GM12891 (cell line): ENCODE data around the gene SLCO3A1.
A peak's percentile ranks its signal among the peaks of the same experiment; 100 is the strongest.

Experiments used
- DNase-seq: peaks from one replicate; pipeline ENCODE4 v3.0.0; 2011; ENCODE audit warnings: low spot score; ENCODE audit not compliant: insufficient read length
- FAIRE-seq: peaks from 2 replicates; lab custom pipeline; 2011; peaks lifted over from hg19 to GRCh38; lab: Jason Lieb, UNC
- PAX5 ChIP-seq: IDR thresholded peaks from 2 replicates; pipeline ENCODE4 v1.6.1; 2011; ENCODE audit warnings: low read length, moderate library complexity, mild to moderate bottlenecking; ENCODE audit not compliant: insufficient read depth, severe bottlenecking
- POLR2A ChIP-seq: IDR thresholded peaks from 2 replicates; pipeline ENCODE4 v1.6.1; 2011; ENCODE audit warnings: low read depth, low read length, control low read depth
- POLR2AphosphoS5 ChIP-seq: IDR thresholded peaks from 2 replicates; pipeline ENCODE4 v1.6.1; 2011; ENCODE audit warnings: low read depth, low read length, control low read depth
- POU2F2 ChIP-seq: IDR thresholded peaks from 2 replicates; pipeline ENCODE4 v1.6.1; 2011; ENCODE audit warnings: low read depth, mild to moderate bottlenecking, control low read depth, low read length, moderate library complexity
- SPI1 ChIP-seq: IDR thresholded peaks from 2 replicates; pipeline ENCODE4 v1.6.1; 2011; ENCODE audit warnings: low read depth, low read length, control low read depth
- TAF1 ChIP-seq: IDR thresholded peaks from 2 replicates; pipeline ENCODE4 v1.6.1; 2011; ENCODE audit warnings: low read depth, low read length, control low read depth

SLCO3A1 gene

DNA sequence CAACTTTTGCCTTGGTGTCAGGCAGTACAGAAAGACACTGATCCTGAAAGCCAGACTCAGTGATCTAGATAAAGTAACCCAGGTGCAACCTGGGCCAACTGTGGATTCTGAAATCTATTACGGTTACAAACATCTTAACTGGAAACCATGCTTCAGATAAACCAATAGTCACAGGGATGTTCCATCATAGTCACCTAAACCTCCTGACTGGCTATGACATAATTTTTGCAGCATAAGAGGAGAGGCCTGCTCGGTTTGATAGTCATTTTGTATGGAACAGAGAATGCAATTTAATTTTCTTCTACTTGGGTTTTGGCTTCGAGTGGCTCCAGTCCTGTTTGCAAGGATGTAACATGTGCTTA, 3.7 kb downstream of the SLCO3A1 start:
- no peak for FAIRE-seq
- no peak for DNase-seq
- TF ChIP-seq POLR2A (no peak), POLR2AphosphoS5 (no peak), PAX5 (no peak), POU2F2 (no peak), SPI1 (no peak), TAF1 (no peak)

DNA sequence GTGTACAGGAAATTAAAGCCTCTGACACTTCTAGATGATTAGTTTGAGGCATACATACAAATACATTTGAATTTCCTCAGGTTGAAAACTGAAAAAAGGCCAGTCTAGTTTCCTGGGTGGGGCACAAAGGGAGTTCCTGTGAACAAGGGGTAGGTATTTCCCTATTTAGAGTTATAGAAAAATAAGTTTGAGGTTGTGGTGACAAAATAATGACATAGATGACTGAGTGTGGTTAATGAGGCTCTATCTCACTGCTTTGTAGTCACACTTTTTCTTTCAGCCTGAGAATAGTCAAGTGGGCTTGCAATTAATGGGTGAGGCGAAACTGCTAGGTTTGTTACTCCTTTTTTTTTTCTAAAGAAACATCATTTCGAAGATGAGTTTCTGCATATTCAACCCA, 4.3 kb downstream of the SLCO3A1 start:
- no peak for TF ChIP-seq SPI1
- FAIRE-seq (no peak), DNase-seq (no peak)

DNA sequence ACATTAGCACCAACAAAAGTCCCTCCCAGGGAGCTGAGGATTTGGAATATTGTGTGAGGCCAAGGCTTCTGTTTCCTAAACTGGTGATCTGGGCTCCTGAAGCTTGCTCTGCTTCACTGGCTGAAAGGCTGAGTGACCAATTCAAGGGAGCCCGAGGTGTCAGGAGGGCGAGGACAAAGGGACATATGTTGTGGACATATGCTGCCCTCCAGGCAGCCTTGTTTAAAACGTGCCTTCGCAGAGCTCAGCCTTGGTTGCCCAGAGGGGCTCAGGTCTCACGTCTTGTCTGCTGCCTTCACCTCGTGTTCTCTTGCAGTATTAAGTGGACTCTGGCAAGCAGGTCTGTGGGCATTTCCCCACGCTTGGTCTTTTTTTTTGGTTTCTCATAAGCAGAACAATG, 7.0 kb downstream of the SLCO3A1 start:
- TF ChIP-seq POLR2AphosphoS5 (no peak), TAF1 (no peak), PAX5 (no peak), POU2F2 (no peak), SPI1 (no peak), POLR2A (no peak)
- FAIRE-seq (no peak), DNase-seq (no peak)

DNA sequence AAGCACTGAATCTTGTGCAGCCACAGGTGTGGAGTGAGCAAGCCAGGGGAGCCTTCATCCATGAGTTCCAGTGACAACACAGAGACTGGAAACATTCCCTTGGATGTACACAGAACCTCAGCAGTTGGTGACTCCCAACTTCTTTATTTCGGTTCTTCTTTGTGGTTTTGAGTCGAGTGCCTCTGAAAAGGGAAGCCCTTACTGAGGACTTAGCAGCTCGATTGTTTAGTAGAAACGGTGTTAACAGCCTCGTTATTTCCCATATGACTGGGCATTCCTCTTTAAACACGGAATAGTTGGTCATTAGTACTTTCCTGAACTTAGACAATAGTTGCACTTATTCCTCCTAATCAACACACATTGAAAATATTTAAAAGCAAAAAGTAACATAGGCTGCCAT, 7.7 kb downstream of the SLCO3A1 start:
- DNase-seq (no peak), FAIRE-seq (no peak)
- no peak for TF ChIP-seq POU2F2
- TF ChIP-seq SPI1, result peak; percentile 31; the same call in 1 of the 2 replicates
- TF ChIP-seq POLR2AphosphoS5, result no peak

DNA sequence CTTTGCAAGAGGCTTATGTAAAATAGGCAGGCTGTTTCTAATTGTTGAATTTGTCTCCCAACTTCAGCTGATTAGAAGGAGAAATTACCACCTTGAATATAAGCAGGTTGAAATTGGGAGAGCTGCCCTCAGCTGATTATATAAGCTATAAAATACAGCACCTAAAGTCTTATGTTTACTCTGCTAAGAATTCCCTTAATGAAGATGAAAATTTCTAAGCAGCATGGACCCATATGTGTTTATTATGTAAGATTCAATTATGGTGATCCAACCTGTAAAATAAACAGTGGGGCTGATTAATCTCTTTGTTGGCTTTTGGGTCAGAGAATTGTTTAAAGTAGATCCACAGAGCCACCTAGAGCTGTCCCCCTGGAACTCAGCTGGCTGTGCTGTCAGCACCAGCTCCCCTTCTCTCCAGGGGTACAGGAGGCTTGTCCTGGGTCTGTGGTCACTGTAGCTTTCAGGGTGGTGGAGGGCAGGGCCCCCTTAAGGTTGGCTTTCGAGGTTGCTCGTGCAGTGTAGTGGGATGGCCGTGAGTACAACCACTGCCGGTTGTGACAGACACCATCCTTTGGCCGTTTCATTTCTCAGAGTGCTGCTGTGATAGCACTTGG, 9.5 kb downstream of the SLCO3A1 start:
- DNase-seq (no peak), FAIRE-seq (no peak)
- TF ChIP-seq POLR2AphosphoS5, result no peak
- no peak for TF ChIP-seq POU2F2
- TF ChIP-seq SPI1, result no peak
- no peak for TF ChIP-seq POLR2A
- TF ChIP-seq PAX5, result no peak
- no peak for TF ChIP-seq TAF1

DNA sequence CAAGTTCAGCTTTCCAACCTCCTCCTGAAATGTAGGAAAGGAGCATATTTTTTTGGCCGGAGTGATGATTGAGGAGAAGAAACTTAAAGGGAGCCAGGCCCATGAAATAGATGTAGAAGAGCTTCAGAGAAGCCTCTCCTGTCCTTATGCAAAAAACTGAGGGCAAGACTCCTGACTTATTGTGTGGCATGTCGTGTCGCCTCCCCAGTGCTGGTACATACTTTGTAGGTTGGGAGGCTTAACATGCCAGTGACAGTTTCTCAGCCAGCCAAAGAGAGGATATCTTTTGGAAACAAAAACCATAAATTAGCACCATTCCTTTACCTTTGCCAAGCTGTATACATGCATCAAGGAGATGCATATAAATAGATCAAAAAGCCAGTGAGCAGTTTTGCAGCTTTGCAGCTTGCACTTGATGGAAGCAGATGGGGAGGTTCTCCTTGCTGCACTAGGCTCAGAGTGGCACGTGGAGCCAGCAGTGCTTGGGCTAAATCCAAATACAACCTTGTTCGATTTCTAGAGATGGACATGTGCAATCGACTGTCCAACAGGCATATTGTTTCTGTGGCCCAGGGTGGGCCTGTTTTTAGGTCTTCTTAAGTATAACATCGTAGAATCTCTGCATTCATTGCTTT, 10.2 kb downstream of the SLCO3A1 start:
- FAIRE-seq (no peak), DNase-seq (no peak)
- TF ChIP-seq POLR2A, result no peak
- no peak for TF ChIP-seq TAF1
- TF ChIP-seq SPI1, result no peak
- no peak for TF ChIP-seq PAX5
- no peak for TF ChIP-seq POLR2AphosphoS5
- TF ChIP-seq POU2F2, result no peak

DNA sequence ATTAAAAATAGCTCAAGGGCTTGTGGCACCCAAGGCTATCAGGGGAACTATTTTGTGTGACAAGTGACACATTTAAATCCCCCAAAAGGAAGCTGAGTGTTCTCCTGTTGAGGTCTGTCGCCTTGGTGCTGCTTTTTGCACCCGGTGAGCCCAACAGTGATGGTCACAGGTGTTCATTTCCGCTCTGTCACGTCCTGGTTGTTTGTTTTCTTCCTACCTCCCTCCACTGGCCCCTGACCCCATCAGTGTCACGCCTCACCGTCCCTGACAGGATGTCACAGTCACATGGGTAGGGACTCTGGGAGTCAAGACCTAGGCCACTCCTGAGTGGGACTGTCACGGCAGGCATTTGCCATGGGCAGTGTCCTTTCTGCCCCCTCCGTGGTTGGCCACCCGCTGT, 11.2 kb downstream of the SLCO3A1 start:
- DNase-seq (no peak), FAIRE-seq (no peak)
- no peak for TF ChIP-seq SPI1
- no peak for TF ChIP-seq POU2F2
- no peak for TF ChIP-seq TAF1
- no peak for TF ChIP-seq POLR2AphosphoS5

DNA sequence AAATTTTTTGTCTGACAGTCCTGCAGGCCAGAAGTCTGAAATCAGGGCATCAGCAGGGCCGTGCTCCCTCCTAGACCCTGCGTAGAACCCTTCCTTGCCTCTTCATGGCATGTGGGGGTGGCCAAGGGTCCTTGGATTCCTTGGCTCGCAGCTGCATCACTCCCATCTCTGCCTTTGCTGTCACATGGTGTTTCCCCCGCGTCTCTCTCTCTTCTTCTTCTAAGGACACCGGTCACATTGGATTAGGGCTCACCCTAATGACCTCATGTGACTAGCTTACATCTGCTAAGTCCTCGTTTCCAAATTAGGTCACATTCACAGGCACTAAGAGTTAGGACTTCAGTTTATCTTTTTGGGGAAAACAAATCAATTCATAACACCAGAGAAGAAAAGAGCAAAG, 12.0 kb downstream of the SLCO3A1 start:
- TF ChIP-seq SPI1 (no peak), POLR2AphosphoS5 (no peak), POLR2A (no peak)
- no peak for FAIRE-seq
- no peak for DNase-seq

DNA sequence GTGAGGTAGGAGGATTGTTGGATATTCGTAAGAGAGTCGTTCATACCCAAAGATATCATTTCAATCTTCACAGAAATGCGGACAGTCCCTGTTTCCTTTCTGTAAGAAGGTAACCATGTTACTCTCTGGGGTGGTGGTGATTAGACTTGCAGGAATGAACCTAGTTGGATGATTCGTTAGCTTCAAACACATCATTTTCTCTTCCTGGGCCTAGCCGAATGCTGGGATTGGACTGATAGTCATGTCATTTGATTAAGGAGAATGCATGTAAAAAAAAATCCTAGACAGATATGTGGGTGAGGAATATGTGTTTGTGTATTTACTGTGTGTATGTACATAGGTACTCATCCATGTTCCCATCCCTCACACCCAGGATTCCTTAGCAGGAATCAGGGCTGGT, 12.4 kb downstream of the SLCO3A1 start:
- FAIRE-seq (no peak), DNase-seq (no peak)
- TF ChIP-seq POLR2AphosphoS5 (no peak), TAF1 (no peak), SPI1 (no peak), PAX5 (no peak), POLR2A (no peak), POU2F2 (no peak)

DNA sequence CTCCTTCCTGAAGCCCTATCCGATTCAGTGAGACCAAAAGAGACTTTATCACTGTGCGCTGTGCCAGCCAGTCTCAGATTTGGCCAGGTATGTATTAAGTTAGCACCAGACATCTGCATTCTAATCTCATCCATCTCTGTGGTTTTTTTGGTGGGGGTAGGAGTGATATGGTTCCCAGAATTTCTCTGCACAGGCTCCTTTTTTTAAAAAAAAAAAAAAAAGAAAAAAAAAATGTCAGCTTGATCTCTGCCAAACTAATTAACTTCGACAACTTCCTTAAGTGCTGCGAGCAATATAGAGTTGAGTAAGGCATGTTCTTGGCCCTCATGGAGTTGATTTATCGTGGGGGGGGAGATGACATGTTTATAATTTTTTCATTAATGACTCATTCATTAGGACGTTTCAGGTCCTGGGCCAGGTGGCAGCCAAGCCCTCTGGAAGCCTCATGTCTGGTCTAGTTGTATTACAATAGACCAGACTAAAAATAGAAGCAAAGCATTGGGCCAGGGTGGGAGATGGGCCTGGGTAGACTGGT, 12.9 kb downstream of the SLCO3A1 start:
- no peak for TF ChIP-seq POLR2A
- TF ChIP-seq TAF1, result no peak
- TF ChIP-seq SPI1, result no peak
- TF ChIP-seq POLR2AphosphoS5, result no peak
- TF ChIP-seq PAX5, result no peak
- no peak for TF ChIP-seq POU2F2
- FAIRE-seq, result no peak
- DNase-seq, result no peak

DNA sequence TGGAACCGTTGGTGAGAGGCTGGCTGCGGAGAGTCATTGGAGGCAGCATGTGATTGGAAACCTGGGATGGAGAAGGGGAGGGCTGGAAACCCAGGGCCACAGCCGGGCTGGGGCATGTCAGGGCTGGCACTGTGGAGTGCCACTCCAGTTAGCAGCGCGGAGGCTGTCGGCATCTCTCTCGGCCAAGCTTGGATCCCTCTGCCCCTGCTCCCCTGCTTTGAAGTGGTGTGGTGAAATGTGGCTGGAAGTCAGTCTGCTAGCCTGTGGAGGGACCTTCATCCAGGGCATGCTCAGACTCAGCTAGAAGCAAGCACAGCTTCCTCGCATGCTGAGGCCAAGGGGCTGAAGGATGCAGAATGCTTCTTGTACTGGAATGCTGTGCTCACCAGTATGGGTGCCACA, 13.5 kb downstream of the SLCO3A1 start:
- DNase-seq, result no peak
- FAIRE-seq, result no peak
- TF ChIP-seq POU2F2 (no peak), PAX5 (no peak), POLR2A (no peak), SPI1 (no peak), POLR2AphosphoS5 (no peak), TAF1 (no peak)
